CD14-positive monocyte (primary cell): ENCODE measurements around the gene MAN2B2. TPM values are rescaled to one million over a fixed set of nuclear protein-coding genes. Genes with fewer than 3 reads are reported as not detected.

Source experiments
- DNase-seq, 3 donors: peaks; one replicate each; pipeline ENCODE4 v3.0.0-alpha.2; 2011 to 2022
- H2AFZ ChIP-seq: 2 replicates; pipeline ENCODE4 v1.6.0; 2012; ENCODE audit warnings: mild to moderate bottlenecking, low read depth, low read length, inconsistent platforms; ENCODE audit not compliant: insufficient read depth, poor library complexity, severe bottlenecking
- H3K27ac ChIP-seq, 2 donors: 1 replicate in 1 of 2; 2 replicates in 1 of 2; pipeline ENCODE4 v1.5.1; 2012 to 2013; ENCODE audit warnings: low read length in 2 of 2, control low read depth in 1 of 2, inconsistent platforms in 1 of 2, low read depth in 1 of 2, mild to moderate bottlenecking in 1 of 2
- H3K27me3 ChIP-seq, 2 donors: one replicate each; pipeline versions ENCODE4 v1.6.0 to v1.6.1; 2011 to 2013; ENCODE audit warnings: low read length in 2 of 2; ENCODE audit not compliant: control insufficient read depth in 2 of 2, insufficient read depth in 2 of 2
- H3K36me3 ChIP-seq, 2 donors: replicated peaks in 1 of 2; 1 replicate in 1 of 2; 2 replicates in 1 of 2; pipeline versions ENCODE4 v1.5.1 to v1.6.1; 2012 to 2013; ENCODE audit warnings: low read length in 2 of 2, control low read depth in 1 of 2, inconsistent platforms in 1 of 2, mild to moderate bottlenecking in 1 of 2; ENCODE audit not compliant: insufficient read depth in 2 of 2, control insufficient read depth in 1 of 2
- H3K4me1 ChIP-seq, 2 donors: 1 replicate in 1 of 2; 2 replicates in 1 of 2; pipeline versions ENCODE4 v1.5.1 to v1.6.1; 2012 to 2013; ENCODE audit warnings: low read length in 2 of 2, control low read depth in 1 of 2, inconsistent platforms in 1 of 2, mild to moderate bottlenecking in 1 of 2, moderate library complexity in 1 of 2; ENCODE audit not compliant: insufficient read depth in 2 of 2, control insufficient read depth in 1 of 2
- H3K4me2 ChIP-seq: replicated peaks from 2 replicates; pipeline ENCODE3; 2012; ENCODE audit warnings: low read length, moderate library complexity, mild to moderate bottlenecking; ENCODE audit not compliant: poor library complexity, severe bottlenecking; ENCODE audit errors: extremely low read depth
- H3K4me3 ChIP-seq, 3 experiments: fragments of 200-600 bp in 1 of 3; sonication (generic) in 1 of 3; replicated peaks in 1 of 3; 1 replicate in 2 of 3; 2 replicates in 1 of 3; pipeline ENCODE4 v1.5.1; 2011 to 2013; ENCODE audit warnings: low read length in 3 of 3, mild to moderate bottlenecking in 3 of 3, control low read depth in 2 of 3, low read depth in 2 of 3, inconsistent platforms in 1 of 3, moderate library complexity in 1 of 3
- H3K79me2 ChIP-seq: 2 replicates; pipeline ENCODE4 v1.6.0; 2012; ENCODE audit warnings: mild to moderate bottlenecking, control low read depth, inconsistent platforms, low read length, moderate library complexity; ENCODE audit not compliant: insufficient read depth
- H3K9ac ChIP-seq: 2 replicates; pipeline ENCODE4 v1.6.0; 2017; ENCODE audit warnings: low read length, mild to moderate bottlenecking; ENCODE audit not compliant: insufficient read depth, poor library complexity, severe bottlenecking
- H3K9me3 ChIP-seq, 2 donors: replicated peaks in 1 of 2; 1 replicate in 1 of 2; 2 replicates in 1 of 2; pipeline versions ENCODE4 v1.5.1 to v1.6.1; 2012 to 2013; ENCODE audit warnings: low read length in 2 of 2, control low read depth in 1 of 2; ENCODE audit not compliant: control insufficient read depth in 1 of 2, insufficient read depth in 1 of 2
- H4K20me1 ChIP-seq: 2 replicates; pipeline ENCODE4 v1.6.0; 2012; ENCODE audit warnings: mild to moderate bottlenecking, low read length, control low read depth, moderate library complexity; ENCODE audit not compliant: insufficient read depth
- H3K27ac Mint-ChIP-seq, 7 donors: one replicate each; pipeline ENCODE4 v1.8.0; 2020; ENCODE audit warnings: mild to moderate bottlenecking in 7 of 7, mixed read lengths in 7 of 7, moderate library complexity in 6 of 7, inconsistent platforms in 2 of 7
- H3K27me3 Mint-ChIP-seq, 3 donors: one replicate each; pipeline ENCODE4 v1.8.0; 2021 to 2022; ENCODE audit warnings: low read depth in 3 of 3, mild to moderate bottlenecking in 3 of 3, mixed read lengths in 3 of 3, moderate library complexity in 3 of 3, inconsistent platforms in 1 of 3
- H3K36me3 Mint-ChIP-seq, 2 donors: one replicate each; pipeline ENCODE4 v1.8.0; 2020; ENCODE audit warnings: mixed read lengths in 2 of 2, inconsistent platforms in 1 of 2, mild to moderate bottlenecking in 1 of 2
- H3K4me1 Mint-ChIP-seq: one replicate; pipeline ENCODE4 v1.8.0; 2020; ENCODE audit warnings: mild to moderate bottlenecking, mixed read lengths
- H3K4me3 Mint-ChIP-seq, 2 donors: one replicate each; pipeline ENCODE4 v1.8.0; 2020; ENCODE audit warnings: mild to moderate bottlenecking in 2 of 2, mixed read lengths in 2 of 2, moderate library complexity in 1 of 2
- H3K9me3 Mint-ChIP-seq, 7 donors: one replicate each; pipeline ENCODE4 v1.8.0; 2020 to 2022; ENCODE audit warnings: mixed read lengths in 7 of 7, mild to moderate bottlenecking in 6 of 7, moderate library complexity in 6 of 7, inconsistent platforms in 2 of 7
- WGBS: methylation state at CpG from one replicate; pipeline ENCODE4 v1.1.5; 2013; ENCODE audit warnings: missing lambda C conversion rate; ENCODE audit not compliant: insufficient coverage; 5-methylcytosine and 5-hydroxymethylcytosine counted together
- intact Hi-C, 2 donors: fragments of 100-400 bp; cut with micrococcal nuclease; formaldehyde crosslinking; loops; one replicate each; pipeline versions ENCODE4 v1.15.0 to v1.15.1; 2023
- polyA plus RNA-seq, 3 donors: library from polyadenylated mRNA; depleted of rRNA in 1 of 3; unstranded in 2 of 3; stranded (reverse) in 1 of 3; fragments of 300-500 nt in 2 of 3; fragments of >200 nt in 1 of 3; fragmentation: Illumina TruSeq in 2 of 3; gene quantifications; 1 replicate in 2 of 3; 2 replicates in 1 of 3; pipeline ENCODE4 v1.2.3, GENCODE V29; 2012 to 2021
- TF ChIP-seq, protein P1 (sequence below): fragments of 200-600 bp; IDR thresholded peaks from one replicate; pipeline ENCODE4 v1.8.0; 2022; ENCODE audit warnings: antibody characterized with exemption, mild to moderate bottlenecking

MAN2B2 gene
- polyA plus RNA-seq, 3 donors = 9.6 to 28.4 (median 10.6) TPM

DNA sequence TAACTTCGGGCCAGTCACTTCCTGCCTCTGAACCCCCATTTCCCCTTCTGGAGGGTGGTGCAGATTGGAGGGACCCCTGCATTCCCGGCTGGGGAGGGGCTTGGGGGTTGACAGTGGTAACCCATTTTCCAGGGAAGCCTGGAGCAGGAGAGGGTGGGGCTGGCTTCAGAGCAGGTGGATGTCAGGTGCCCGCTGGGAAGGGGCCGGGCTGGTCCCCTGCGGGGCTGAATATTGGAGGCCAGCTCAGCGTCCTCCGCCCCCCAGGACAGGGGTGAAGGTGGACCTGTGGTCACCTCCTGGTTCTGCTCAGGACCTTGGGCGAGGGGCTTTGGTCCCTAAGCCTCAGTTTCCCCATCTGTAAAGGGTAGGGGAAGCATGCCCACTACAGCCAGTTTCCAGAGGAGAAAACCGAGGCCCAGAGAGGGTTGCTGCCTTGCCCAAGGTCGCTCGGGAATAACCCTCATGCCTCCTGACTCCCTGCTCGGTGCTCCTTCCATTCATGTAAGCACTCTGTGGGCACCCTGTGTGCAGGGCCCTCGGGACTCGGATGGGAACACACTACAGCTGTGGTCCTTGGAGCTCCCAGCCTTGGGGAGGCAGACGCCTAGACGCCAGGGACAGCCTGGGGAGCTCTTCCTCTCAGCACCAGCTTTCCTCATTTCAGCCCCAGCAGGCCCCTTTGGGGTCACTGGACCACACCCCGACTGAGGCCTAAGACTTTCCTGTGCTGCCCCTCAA lies 683 bp downstream of the MAN2B2 start:
- Mint-ChIP-seq H3K4me3 (peak overlapping the region; percentile 82 to 88), H3K36me3 (peaks cover 36 to 43% of the 10 kb centered on the region in 2 donors), H3K27me3 (peaks cover 8 to 28% (median 23%) of the 10 kb centered on the region in 3 donors), H3K27ac (peak overlapping the region; percentile 25 to 90 (median 74)), H3K9me3 (peaks cover 7 to 14% (median 10%) of the 10 kb centered on the region in 7 donors), H3K4me1 (peaks cover 17% of the 10 kb centered on the region)
- Histone ChIP-seq H3K36me3 (peaks cover 36 to 42% of the 10 kb centered on the region in 2 donors), H2AFZ (peak overlapping the region; percentile 90), H3K79me2 (peaks cover 14% of the 10 kb centered on the region), H3K4me3 (peak overlapping the region; percentile 85 to 97 (median 94)), H3K9me3 (peaks cover 0 to 8% of the 10 kb centered on the region in 2 donors), H3K27me3 (peaks cover 0 to 23% of the 10 kb centered on the region in 2 donors), H3K4me1 (peaks cover 13 to 18% of the 10 kb centered on the region in 2 donors), H3K9ac (peak overlapping the region; percentile 90), H4K20me1 (no peaks in the 10 kb centered on the region), H3K27ac (peak overlapping the region; percentile 11 to 88), H3K4me2 (peak overlapping the region; percentile 98)
- DNase-seq = no peak
- TF ChIP-seq, protein P1, sequence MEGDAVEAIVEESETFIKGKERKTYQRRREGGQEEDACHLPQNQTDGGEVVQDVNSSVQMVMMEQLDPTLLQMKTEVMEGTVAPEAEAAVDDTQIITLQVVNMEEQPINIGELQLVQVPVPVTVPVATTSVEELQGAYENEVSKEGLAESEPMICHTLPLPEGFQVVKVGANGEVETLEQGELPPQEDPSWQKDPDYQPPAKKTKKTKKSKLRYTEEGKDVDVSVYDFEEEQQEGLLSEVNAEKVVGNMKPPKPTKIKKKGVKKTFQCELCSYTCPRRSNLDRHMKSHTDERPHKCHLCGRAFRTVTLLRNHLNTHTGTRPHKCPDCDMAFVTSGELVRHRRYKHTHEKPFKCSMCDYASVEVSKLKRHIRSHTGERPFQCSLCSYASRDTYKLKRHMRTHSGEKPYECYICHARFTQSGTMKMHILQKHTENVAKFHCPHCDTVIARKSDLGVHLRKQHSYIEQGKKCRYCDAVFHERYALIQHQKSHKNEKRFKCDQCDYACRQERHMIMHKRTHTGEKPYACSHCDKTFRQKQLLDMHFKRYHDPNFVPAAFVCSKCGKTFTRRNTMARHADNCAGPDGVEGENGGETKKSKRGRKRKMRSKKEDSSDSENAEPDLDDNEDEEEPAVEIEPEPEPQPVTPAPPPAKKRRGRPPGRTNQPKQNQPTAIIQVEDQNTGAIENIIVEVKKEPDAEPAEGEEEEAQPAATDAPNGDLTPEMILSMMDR = no peak
- intact Hi-C loops = loop anchor here in 1 of 2 donors (10.0 kb wide), 1 partner anchor 529 kb away; no protein-coding TSS in a partner anchor
- WGBS = 80% methylated on average over 15 of the region's 17 CpGs

DNA sequence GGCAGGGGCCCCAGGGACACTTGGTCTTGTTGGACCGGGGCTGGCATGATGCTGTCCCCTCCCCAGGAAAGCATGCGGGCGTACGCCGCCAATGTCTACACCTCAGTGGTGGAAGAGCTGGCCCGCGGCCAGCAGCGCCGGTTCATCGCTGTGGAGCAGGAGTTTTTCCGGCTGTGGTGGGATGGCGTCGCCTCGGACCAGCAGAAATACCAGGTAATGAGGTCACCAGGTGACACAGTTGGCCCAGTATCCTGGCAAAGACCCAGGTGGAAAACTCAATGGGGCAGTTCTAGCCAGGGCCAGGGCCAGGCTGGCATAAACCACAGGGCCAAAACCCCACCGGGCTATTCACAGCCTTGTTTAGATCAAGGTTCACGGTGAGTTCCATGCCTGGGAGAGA lies 1.5 kb downstream of the MAN2B2 start:
- H3K9ac ChIP-seq = no peak overlapping the region
- Mint-ChIP-seq H3K9me3 (peaks cover 2 to 10% (median 5%) of the 10 kb centered on the region in 7 donors), H3K36me3 (peaks cover 44 to 51% of the 10 kb centered on the region in 2 donors), H3K27me3 (peaks cover 8 to 19% (median 19%) of the 10 kb centered on the region in 3 donors), H3K4me3 (no peak overlapping the region), H3K4me1 (peaks cover 17% of the 10 kb centered on the region), H3K27ac (peak overlapping the region in 2 of 7 donors; percentile 19 to 48)
- no peak overlapping the region for H3K4me3 ChIP-seq
- no peak overlapping the region for H2AFZ ChIP-seq
- H3K36me3 ChIP-seq = peaks cover 45 to 50% of the 10 kb centered on the region in 2 donors
- H3K4me1 ChIP-seq = peaks cover 13 to 18% of the 10 kb centered on the region in 2 donors
- H3K79me2 ChIP-seq = peaks cover 14% of the 10 kb centered on the region
- peaks cover 0 to 19% of the 10 kb centered on the region in 2 donors for H3K27me3 ChIP-seq
- no peaks in the 10 kb centered on the region for H4K20me1 ChIP-seq
- WGBS = 97% methylated on average over 16 of the region's 16 CpGs
- no peak overlapping the region for H3K27ac ChIP-seq
- H3K9me3 ChIP-seq = peaks cover under 1 to 3% of the 10 kb centered on the region in 2 donors
- H3K4me2 ChIP-seq = no peak overlapping the region
- DNase-seq = no peak
- TF ChIP-seq, protein P1 = no peak
- intact Hi-C loops = loop anchor here in 1 of 2 donors (10.0 kb wide), 1 partner anchor 528 kb away; no protein-coding TSS in a partner anchor
